GM19025 (cell line): Measurements from ENCODE around the gene SH3RF3.

Experiments used
- ATAC-seq: cut with Tn5 transposase; IDR thresholded peaks from one replicate; pipeline ENCODE4 v1.9.1; 2021; ENCODE audit warnings: mild to moderate bottlenecking, low read depth, moderate library complexity; ENCODE audit not compliant: unreplicated experiment

SH3RF3 gene

DNA sequence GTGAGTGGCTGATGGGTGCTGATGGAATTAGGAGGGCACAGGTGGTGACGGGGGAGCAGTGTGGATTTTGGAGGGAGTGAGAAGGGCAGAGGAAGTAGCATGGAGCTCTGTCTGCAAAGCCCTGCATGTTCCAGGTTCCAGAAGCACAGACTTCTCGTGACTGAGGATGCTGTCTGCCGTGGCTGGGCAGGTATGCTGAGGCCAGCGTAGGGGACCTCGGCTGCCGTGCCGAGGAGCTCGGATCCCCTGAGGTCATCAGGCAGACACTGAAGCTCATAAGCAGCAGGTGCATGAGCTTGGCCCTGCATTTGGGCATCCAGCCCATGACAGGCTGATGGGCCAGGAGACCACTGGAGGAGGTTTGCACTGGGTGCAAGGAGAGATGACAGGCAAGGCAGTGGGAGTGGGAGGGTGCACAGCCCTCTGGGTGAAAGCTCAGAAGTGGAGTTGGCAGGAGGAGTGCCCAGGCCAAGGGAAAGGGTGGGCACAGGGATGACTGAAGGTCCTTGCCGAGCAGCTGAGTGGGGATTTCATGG lies 215.3 kb downstream of the SH3RF3 start:
- ATAC-seq = no peak

DNA sequence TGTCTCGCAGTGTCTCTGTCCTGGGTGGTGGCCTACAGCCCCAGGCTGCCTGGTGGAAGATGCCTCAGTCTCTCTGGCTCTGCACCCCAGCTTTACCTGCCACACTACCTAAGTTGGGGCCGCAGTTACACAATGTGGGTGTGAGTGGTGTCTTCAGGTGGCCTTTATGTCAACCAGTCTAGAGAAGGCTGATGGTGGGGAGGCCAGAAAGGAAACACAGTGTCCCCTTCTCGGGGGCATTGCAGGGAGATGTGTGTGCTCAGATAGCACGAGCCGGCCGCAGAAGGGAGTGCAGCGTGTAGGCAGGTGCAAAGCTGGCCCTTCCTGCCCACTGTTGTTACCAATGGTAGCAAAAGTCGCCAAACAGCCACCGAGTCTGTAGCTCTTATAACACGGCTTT lies 216.1 kb downstream of the SH3RF3 start:
- no peak for ATAC-seq

DNA sequence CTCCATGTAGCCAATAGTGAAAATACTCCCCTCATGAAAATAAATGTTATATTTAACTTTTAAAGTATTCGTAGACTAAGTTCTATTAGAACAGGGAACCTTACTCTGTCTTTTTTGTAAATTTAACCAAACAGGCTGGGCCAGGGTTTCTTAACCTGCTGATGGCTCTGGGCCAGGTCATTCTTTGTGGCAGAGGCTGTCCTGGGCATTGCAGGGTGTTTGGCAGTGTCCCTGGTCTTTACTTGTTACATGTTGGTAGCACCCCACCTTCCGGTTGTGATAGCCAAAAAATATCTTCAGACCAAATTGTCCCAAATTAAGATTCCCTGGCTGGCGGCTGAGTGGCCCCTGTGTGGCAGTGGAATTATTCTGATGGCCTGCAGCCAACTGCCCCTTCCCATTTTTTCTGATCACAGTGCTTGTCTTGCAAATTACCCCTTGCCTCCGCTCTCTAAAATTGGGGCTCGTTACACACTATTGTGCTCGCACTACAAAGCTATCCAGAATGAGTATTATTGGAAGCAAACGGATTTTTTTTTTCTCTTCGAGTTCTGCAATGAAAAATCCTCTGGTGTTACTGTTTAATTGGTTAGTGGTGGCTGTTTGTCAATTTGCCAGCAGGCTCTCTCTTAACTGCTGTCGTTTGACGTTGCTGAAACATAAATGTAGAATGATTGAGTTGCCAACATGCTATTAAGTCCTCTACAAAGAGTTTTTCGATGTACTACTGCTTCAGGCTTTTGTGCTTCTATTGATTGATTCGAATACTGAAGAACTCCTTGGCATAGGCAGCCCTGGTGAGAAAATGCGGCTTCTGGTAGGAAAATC lies 216.9 kb downstream of the SH3RF3 start:
- ATAC-seq = no peak

DNA sequence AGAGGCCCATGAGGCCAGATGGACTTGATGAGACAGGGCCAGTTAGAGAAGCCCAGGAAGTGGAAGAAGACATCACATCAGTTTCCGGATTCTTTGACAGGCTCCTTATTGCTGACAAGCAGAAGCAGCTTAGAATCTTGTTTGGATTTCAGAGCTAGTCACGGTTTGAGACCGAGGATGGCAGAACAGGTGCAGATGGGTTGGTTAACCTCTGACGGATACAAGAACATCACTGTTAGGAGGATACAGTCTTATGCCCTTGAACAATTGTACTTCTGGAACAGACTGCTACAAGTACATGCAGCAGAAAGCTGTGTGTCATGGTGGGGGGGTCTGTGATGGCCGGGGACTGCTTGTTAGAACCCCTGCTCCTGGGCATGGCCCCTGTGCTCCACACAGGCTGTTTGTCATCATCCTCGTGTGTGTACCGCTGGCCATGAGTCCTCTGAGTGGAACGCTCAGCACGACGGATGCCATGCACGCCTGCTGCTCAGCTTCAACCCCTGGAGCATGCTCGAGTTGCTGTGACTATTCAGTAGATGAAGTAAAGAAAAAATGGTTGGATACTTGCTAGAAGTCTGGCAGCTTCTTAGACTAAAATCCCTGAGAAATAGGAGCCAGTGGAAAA lies 217.7 kb downstream of the SH3RF3 start:
- ATAC-seq = no peak

DNA sequence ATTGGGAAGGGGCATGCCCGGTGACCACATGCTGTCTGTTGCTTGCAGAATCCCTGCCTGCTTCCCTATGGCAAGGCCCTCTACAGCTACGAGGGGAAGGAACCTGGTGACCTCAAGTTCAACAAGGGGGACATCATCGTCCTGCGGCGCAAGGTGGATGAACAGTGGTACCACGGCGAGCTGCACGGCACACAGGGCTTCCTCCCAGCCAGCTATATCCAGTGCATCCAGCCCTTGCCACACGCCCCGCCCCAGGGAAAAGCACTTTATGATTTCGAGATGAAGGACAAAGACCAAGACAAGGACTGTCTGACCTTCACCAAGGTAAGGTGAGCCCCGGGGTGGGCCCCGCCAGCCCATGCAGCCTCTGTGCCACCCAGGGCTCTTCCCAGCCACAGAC lies 218.6 kb downstream of the SH3RF3 start:
- ATAC-seq = no peak

DNA sequence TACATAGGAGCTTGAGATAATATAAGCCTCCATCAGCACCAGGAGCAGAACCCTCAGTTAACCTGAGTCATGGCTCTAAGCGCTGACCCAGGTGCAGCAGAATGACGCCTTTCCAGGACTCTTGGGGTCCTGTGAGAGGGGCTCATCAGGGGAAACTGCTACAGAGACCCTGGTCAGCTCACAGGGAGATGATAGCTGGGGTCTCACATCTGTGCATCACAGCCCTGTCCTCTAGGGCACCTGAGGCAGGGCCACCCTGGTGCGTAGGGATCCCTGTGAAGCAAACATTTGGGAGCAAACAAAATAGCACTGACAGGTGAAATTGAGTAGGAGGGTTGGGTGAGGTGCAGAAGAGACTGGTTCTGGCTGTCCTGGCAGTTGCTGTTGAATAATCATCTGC lies 219.2 kb downstream of the SH3RF3 start:
- no peak for ATAC-seq

DNA sequence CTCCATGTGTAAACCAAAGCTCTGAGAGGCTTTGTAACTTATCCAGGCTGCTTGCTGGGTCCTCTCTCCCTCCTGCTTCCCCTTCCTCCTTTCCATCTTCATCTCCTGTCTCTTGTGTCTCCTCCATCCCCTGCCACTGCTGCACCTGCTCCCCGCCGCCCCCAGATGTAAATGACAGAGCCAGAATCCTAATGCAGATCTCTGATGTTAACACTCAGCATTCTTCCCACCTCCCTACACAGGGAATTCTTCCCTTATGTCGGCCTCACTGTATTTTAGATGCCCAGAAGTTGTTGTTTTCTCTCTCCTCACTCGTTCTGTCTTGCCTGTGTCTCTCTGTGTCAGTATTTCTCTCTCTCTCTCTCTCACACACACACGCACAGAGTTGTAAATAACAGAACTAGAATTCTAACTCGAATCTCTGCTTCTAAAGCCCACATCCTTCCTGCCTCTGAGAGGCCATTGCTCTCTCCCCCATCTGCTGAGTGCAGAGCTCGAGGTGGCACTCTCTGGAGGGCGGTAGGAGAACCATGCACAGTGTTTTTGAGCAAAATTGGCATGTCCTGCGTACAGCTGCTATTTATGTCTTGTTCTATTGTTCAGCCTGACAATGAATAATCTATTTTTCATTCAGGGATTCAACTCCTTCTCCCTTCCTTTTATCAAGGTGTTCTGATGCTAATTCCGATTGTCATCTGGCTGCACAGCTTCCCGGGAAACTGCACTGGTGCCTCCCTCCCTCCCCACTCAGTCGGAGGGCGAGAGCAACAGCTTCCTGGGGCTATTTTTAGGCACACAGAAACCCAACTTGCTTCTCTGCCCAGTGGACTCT lies 219.9 kb downstream of the SH3RF3 start:
- ATAC-seq = no peak

DNA sequence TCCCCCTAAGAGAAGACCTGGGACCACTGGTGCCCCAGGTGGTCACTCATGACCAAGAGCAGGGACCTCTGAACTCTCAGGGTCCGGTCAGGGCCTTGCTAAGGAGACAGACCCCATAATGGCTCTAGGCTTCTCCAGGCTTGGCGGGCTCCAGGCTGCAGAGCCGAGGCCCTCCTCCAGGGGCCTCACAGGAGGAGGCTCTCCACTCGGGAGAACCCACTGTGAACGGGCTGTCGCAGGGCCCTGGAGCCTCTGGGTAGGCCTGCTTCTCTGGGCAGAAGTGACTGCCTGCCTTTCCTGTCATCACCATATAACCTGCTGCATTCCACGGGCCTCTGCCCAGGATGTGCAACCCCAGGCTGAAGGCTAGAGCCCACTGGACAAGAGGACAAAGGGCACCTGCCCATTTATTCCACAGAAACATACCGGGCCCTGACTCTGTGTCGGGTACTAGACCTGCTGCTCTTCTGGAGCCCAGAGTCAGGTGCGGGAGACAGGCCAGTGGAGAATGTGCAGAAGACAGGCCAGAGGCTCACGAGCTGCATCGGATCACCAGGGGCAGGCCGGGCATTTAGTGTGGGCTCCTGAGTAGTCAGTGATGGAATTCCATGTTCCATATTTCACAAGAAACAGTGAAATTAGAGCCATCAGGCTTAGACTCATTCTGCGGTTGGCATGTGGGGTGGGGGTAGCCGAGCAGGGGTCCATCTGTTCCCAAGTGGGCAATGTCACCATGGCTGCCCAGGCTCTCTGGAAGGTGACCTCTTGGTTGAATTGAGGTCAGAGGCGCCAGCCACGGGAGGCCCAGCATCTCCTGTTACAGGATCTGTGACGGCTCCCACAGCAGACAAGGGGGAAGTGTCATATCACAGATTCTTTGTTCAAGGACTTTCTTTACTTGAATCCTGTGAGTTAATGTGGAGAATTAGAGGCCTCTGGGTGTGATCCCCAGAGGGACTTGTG lies 220.8 kb downstream of the SH3RF3 start:
- ATAC-seq = no peak

DNA sequence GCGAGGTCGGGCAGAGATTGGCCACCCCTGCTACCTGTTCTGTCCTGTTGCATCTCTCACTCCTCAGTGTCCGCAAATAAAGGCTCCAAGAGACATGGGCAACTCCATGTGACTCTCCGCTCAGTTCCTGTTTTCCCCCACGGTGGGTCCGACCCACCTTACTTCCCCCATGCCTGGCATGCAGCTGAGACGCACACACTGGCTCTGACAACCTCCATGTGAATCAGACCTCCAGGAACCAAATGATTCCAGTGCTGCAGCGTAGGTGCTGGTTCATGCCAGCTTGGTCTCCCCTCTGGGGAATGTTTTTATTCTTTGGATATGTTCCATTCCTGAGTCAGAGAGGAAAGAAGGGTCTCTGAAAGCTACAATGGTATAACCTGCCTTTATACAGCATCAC lies 221.5 kb downstream of the SH3RF3 start:
- ATAC-seq = no peak

DNA sequence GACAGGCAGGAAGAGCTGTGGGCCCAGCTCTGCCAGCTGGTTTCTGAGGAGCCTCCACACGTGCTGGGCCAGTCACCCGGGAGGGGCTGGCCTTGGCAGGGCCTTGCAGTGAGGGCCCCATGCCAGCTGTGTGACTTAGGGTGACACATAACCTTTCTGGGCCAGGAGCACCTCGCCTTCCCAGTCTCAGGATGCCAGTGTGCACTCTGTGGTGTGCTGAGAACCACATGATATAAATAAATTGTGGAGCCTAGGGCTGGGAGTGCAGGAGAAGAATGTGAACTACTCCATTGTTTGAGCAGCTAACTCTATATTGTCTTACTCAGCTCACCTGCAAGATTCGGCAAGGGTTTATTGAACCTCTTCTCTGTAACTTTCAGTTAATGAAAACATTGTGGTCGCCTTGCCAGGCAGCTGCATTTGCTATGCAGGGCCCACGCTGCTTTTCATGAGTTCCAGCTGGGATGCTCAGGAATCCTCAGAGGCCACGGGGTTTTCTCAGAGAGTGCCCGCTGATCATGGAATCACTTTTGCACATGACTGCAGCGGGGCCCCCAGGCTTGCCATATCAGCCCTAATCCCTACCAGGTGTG lies 222.3 kb downstream of the SH3RF3 start:
- no peak for ATAC-seq

DNA sequence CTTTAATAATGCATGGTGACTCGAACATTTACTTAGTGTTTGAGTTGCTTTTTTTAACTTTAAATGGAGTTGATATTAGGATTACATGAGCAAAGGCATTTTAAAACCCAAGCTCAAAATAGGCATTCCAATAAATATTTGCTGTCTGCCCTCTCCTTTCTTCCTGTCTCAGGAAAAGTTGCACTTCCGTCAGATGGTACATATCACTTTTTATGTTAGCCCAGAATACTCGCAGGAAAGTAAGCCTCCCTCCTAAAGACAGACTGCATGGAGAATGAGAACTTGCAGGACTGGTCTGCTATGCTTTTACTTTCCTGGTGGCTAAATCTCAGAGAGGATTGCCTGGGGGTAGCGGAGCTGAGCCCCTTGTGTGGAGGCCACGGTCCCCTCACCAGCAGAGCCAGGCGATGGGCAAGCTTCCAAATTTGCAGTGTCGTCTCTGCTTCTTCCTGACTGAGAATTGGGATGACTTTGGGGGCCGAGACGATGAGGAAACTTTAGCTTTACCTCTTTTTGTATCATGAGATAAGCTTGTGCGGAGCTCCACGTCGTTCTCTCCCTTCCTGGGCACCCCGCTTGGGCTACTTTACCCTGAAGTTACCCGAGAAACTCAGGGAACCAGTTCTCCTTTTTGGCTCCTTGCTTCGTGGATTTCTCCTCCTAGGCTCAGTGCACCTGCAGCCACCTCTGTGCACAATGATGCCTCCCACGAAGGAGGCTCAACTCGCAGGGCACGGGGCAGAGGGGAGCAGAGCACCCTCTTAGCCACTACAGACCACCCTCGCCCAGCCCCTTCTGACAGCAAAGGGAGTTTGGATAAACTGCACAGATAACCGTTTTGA lies 223.3 kb downstream of the SH3RF3 start:
- no peak for ATAC-seq

DNA sequence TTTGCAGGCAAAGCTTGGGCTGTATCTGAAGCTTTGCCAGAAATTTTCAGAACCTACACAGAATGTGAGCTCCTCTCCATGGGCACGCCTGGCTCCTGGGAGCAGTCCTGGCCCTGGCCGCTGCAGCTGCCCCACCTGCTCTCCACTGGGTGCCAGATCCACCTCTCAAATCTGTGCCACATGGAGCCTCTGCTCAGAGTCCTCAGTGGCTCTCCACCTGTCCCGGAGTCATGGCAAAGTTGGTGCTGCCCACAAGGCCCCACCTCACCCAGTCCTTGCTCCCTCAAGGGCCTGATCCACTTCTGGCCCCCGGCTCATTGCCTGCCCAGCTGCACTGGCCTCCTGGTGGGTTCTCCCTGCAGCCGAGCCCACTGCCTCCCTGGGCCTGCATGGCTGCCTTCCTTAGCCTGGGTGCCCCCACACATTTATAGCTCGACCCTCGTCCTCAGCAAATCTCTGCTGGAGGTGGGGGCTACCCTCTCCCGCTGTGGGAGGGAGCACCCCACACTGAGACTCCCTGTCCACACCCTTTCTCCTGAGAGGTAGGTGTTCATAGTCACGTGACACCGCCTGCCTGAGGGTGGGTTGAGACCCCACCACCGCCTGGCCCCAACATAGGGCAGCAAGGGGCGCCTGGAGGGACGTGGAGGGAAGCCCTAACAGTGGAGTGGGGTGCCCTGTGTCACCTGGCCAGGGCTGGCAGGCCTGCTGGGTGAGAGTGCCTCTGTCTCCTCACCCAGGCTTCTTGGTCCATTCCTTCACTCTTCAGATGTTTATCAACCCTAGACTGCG lies 224.1 kb downstream of the SH3RF3 start:
- no peak for ATAC-seq

DNA sequence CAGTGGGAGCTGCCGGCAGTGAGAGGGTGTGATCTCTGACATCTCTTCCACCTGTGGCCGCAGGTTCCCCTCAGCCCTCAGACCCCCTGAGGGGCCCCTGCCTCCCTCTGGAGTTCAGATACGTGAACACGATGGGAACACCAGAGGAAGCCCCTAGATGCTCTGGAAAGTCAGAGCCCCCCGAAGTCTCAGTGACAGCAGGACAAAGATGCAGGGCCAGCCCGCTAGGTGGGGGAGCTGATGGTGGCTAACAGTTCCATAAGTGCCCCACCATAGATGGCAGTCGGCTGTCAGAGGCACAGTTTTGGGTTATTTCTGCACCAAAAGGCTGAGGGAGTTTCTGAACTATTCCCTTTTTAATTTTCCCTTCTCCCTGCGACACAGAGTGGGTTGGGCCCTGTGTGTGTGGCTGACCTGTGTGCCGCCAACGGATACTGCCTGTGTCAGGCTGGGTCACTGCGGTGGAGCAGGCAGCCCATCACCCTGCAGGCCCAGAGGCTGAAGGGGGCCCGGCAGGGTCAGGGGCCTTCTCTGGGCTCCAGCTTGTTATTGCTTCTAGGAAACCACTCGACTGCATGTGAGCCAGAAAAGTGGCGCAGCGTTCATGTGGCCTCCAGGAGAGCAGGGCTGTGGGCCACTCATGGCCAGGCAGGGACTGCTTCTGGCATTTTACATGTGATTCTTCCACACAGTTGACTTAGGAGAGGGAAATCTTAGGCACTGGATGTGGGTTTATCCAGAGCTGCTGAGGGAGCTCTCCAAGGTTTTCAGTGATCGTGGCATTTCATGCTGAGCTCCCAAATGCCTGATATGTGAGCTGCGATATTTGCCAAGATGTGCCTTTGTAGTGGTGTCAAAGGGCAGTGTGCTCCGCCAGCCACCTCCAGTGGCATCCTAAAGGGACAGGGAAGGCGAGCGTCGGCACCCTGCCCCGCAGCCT lies 225.1 kb downstream of the SH3RF3 start:
- ATAC-seq = no peak

DNA sequence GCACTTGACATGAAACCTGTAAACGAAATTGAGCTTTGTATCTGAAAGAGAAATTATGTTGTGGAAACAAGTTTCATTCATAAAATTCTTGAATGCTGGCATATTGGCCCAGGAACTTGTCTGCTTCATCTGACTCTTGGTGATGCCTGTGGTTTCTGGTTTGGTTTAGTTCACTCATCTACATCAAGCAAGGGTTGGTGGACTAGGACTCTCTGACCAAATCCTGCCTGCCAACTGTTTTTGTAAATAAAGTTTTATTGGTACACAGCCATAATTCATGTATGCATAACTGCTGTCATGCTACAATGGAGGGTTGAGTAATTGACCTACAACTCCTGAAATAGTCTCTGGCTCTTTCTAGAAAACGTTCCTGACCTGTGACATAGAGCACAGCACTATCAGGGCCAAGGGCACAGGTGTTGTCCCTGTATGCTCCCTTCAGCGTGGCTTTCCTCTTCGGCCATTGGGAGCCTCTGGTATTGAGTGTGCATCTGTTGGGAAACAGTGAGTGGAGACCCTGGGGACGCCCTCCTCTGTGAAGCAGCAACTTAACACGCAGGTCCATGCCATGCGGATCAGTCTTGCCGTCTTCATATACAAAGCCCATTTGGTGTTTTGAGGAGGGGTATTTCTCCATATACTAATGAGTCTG lies 226.3 kb downstream of the SH3RF3 start:
- no peak for ATAC-seq

DNA sequence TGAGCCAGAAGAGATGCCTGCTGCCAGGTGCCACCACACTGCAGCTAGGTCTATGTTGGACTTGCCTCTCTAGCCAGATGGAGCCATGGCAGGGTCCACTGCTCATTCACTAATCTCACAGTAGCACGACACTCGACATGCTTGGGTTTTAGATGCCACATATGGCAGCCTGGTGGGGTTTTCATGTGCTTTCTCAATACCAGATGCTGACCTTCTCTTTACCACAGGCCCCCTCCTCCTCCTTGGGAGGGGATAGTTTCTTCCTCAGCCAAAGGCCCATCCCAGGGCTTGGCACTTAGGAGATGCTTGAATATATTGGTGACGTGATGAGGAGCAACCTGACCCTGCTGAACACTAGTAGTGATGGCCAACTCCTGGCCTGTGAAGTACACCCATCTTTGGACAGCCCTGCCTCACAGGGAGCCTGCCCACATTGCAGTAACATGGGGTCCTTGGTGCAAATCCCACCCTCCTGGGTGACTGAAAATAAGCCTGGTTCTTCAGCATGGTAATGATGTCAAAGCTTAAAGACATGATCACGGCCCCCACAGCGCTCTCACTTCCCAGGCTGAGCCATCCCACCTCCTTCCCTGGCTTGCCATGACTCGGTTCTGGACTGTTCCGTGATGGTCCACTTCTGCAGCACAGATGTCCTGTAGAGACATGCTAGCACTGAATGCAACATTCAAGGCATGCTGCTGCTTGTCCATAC lies 227.5 kb downstream of the SH3RF3 start:
- ATAC-seq = no peak

DNA sequence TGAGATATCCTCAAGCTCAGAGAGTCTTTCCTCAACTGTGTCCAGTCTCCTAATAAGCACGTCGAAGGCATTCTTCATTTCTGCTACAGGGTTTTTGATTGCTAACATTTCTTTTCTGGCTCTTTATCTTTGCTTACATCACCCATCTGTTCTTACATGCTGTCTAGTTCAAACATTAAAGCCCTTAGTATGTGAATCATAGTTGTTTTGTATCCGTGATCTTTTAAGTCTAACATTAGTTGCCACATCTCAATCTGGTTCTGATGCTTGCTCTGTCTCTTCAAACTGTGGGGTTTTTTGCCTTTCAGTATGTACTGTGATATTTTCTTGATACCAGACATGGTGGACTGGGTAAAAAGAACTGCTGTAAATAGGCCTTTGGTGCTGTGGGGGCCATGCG lies 235.2 kb downstream of the SH3RF3 start:
- no peak for ATAC-seq
